Daoy (cell line): ENCODE data around the gene KDM2B. TPM values are rescaled to one million over a fixed set of nuclear protein-coding genes. Genes with fewer than 3 reads are reported as not detected.
"Not testable (repeated sequence)": the region's sequence is repeated elsewhere in the genome, so short reads cannot be mapped to it uniquely, and the experiment has no call there.

Source experiments
- DNase-seq: peaks from one replicate; pipeline ENCODE4 v3.0.0-alpha.2; 2015; ENCODE audit warnings: low read depth
- total RNA-seq: library from RNA; depleted of rRNA; stranded (reverse); fragments of >200 nt; shearing (Covaris generic); gene quantifications from 2 replicates; pipeline ENCODE4 v1.2.3, GENCODE V29; 2014

The KDM2B gene
- total RNA-seq, 1 experiment from 2014 or later: 21.5 TPM

DNA sequence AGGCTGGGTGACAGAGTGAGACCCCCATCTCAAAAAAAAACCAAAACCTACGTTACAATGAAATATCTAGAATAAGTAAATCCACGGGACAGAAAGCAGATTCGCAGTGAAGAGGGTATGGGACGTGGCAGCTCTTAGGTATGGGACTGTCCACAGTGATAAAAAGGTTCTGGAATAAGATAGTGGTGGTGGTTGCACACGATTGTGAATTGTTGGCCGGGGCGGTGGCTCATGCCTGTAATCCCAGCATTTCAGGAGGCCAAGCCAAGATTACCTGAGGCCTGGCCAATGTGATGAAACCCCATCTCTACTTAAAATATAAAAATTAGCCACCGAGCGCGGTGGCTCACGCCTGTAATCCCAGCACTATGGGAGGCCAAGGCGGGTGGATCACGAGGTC, 76.3 kb downstream of the KDM2B start:
- no peak for DNase-seq

DNA sequence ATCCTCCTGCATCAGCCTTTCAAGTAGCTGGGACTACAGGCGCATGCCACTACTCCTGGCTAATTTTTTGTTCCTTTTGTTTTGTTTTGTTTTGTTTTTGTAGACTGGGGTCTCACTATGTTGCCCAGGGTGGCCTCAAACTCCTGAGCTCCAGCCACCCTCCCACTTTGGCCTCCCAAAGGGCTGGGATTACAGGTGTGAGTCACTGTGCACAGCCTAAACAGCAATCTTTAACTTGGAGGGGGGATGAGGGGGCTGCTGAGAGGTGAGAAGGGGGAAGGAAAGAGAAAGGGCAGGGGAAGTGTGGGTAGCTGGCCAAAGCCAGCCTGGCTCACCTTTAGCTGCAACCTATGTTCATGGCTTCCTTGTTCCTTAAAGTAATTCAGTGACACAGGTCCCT, 77.4 kb downstream of the KDM2B start:
- no peak for DNase-seq

DNA sequence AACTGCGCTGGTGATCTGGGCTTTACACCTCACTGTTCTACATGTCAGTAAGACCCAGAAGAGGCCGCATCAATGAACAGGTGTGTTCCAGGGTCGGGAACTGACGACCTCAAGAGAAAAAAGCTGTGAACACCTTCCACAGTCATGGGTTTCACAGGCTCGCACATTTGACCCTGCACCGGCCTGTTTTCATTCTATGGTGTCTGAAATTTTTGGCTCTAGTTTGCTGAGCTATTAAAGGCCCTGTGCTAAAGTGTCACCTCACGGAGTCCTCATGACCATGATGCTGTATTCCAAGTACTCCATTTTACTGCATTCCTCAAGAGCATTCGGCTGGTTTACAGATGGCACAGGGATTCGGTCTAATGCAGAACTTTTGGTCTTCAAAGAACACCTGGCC, 78.9 kb downstream of the KDM2B start:
- DNase-seq: no peak

DNA sequence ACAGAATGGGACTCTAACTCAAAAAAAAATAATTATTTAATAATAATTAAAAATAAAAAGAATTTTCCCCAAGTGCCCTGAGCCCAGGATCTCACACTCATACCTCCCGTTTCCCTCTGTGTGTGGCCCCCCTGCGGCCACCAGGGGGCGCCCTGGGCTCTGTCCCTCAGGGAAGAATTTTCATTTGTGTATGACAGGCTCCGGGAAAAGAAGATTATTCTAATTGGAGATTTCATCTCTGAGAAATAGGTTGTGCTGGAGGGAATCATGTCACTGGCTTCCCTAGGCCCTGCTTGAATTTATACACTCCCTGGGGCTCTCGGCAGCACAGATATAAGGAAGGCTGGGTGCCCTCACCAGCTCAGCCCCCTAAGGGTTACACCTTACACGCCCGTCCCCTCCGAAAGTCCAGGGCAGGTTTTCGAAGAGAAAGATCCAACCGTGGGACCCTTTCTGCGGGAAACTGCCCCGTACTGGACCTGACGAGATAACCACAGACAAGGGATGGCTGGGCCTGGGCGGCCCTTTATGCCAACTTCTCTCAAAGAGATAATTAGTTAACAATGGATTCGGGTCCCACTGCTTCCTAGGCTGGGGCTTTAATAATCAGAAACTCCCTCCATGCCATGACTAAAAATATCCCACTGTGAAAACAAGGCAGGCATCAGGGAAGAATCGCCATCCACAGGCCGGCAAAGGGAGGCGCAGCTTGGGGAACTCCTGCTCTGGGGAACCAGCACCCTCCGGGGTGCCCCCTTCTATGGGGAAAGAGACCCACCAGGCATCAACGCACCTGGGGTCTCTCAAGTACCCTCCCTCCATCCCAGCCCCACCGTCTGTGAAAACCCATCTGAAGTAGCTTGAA, 80.7 kb downstream of the KDM2B start:
- peak; percentile 65 for DNase-seq

DNA sequence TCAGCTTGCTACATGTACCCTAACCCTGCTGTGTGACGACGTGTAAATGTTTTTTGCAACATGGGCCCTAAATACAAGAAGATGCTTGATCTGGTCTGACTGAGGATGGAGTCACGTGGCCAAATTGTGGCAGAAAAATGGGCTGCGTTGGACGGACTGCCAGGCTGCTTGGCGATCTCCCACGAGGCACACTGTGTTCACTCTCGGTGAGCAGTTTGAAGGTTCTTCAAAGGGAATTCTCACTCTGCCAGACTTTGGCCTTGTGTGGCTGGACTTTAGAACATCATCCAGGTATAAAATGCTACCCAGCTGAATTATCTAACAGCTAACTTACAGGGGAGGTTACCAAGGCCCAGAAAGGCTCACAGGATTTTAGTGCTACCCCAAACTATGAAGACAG, 85.1 kb downstream of the KDM2B start:
- no peak for DNase-seq

DNA sequence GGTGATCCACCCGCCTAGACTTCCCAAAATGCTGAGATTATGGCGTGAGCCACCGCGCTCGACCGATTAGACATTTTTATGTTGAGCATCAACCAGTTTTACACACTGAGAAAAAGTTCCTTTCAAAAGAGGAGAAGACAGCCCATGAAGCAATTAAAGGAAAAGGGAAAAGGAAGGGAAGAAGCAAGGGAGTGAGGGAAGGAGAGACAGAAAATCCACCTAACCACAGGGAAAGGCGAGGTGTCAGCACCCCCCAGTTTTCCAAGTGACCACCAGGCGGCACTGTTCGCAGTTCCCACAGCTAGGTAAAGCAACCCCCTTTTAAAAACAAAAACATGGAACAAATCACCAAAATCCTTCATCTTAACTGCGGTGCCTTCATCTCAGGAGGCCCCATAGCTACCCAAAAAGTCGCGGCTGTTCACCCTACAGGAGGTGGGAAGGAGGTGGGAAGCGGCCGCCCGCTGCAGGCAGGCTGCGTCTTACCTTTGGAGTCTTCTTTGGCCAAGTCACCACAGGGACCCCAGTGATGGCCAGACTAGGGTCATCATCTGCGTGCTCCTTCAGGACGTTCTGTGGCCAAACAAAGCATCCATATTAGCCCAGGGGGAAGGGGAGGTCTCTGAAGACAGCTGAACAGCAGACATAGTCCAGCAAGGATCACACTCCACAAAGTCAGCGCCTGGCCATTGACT, 86.6 kb downstream of the KDM2B start:
- DNase-seq: peak; percentile 46

DNA sequence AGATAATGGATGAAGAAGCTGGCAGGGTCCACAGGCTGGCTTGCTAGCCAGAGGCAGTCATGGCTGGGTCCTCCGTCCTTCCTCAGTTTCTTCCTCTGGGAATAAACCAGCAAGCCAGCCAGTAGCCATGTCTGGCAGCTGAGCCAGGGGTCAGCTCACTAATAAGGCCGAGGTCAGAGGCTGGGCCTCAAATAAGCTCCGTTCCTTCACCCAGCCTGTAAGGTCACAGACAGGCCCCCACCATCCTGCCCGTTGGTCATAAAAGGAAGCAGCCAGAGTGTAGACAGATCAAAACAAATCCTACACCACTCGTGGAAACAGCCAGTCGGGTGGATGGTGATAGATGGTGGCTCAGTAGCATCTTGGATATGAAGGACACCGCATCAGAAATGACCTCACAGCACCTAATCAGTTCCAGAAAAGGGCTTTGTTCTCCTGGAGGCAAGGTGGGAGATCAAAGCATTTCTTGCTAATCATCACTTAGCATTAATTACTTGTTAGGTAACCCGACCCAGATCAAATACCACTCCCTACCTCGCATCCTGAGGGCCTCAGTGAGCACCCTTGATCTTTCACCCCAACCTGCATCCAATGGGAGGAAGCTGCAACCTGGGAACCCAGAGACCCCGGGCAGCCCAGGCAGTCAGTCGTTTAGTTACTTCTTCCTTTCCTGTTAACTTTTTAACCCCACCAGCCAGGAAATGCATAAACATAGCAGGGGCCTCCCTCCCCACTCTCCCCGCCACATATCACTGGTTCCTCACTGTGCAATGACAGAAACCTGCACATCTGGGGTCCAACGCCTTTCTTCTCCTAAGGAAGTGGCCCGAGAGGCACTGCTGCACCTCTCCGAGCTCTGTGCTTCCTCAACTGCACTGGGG, 90.2 kb downstream of the KDM2B start:
- no peak for DNase-seq

DNA sequence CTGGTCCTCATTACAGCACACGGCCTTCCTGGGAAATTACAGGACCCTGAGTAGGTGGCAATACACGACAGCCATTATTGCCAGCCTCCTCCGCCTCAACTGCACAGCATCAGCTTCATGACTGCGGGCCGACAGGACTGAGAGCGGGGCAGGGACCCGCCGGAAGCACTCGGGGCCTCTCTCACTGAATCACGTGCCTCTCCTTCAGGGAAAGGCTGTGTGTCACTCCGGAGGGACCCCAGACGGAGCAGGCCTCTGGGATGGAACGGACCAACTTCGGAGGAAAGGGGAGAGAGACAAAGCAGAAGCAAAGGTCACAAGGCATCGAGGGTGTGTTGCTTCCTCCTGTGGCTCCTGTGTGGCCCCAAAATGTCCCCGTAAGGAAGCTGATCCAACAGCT, 90.9 kb downstream of the KDM2B start:
- no peak for DNase-seq

DNA sequence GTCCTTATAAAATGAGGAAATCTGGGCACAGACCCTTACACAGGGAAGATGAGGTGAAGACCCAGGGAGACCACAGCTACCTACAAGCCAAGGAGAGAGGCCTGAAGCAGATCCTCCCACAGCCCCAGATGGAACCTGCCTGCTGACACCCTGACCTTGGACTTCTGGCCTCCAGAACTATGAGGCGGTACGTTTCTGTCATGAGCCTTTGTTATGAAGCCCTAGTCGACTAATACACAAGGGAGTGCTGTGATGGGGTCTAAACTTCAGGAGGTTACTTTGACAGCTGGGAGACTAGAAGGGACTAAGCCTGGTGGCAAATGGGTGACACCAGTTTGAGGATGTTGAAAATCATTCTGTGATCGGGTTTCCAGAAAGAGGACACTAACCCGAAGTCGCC, 95.9 kb downstream of the KDM2B start:
- DNase-seq: no peak

DNA sequence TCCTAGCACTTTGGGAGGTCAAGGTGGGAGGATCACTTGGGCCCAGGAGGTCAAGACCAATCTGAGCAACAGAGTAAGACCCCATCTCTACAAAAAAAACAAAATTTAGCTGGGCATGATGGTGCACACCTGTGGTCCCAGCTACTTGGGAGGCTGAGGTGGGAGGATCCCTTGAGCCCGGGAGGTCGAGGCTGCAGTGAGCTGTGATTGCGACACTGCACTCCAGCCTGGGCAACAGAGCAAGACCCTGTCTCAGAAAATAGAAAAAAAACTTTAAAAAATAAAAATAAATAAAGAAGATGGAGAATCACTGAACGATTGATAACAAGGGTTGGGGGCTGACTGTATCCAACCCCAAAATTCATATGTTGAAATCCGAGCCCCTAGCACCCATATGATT, 96.3 kb downstream of the KDM2B start:
- DNase-seq: not testable (repeated sequence)

DNA sequence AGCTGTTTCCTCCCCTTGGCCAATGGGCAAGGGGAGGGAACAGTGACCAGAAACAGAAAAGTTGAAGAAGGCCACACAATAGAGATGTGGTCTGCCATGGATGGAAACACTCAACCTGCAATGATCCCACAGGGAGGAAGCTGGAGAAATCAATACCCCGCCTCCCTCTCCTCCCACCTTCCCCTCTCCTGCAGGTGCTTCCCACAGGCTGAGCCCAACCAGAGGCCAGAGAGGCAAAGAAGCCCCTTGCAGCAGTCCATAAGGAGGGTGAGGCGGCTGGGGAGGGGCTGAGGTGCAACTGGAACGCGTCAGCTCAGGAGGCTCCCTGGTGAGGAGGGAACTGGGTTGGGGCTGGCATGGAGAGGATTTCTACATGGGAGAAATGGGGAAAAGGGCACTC, 96.9 kb downstream of the KDM2B start:
- no peak for DNase-seq

DNA sequence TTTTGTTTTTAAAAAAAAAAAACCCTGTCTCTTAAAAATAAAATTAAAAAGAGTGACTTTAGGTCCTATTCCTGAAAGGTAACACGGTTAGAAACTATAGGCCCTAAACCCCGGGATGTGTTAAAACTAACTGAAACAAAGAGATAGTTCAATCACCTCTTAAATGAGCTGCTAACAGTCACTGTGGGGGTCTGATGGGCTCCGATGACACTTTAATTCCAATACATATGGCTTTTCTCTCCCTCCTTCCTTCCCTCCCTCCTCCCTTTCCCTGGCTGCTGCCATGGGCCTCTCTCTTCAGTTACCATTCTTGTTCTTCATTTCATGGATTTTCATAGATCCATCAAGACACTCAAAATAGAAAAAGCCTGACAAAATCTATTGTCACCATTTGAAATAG, 104.3 kb downstream of the KDM2B start:
- no peak for DNase-seq

DNA sequence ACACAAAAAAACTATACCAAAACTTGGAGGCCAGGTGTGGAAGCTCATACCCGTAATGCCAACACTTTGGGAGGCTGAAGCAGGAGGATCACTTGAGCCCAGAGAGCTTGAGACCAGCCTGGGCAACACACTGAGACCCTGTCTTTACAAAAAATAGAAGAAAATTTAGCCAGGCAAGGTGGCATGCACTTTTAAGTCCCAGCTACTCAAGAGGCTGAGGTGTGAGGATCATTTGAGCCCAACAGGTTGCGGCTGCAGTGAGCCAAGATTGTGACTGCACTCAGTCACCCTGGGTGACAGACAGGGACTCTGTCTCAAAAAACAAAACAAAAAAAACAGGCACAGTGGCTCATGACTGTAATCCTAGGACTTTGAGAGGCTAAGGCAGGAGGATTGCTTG, 105.5 kb downstream of the KDM2B start:
- DNase-seq: no peak

DNA sequence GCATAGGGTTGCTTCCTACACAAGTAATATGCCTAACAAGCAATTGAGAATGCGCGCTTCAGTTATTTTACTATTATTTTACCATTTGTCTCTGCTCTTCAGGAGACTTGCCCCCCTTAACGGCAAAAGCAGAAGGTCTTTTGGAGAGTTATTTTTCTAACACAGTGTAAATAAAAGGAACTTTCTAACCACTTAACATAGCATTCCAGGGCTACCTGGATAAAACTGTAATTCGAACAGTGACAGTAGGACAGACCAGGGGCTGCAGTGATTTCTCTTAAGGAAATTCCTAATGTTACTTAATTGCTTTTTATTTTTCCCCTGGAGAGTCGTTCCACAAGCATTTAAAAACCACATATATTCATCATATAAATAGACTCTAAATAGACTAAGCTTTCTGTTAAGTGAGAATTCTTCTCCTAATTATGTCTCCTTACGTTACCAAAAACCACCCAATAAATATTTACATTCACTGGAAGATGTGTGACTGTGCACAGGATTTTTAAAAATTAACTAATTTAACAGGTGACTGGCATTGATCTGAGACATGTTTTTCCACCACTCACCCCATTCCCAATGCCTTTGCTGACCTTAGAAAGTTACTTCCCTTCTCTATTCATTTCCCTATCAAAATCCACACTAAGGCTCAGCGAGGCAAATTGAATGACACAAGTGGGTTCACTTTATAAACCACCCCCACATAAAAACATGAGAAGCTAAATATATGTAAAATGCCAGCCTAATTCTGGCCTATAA, 108.5 kb downstream of the KDM2B start:
- no peak for DNase-seq

DNA sequence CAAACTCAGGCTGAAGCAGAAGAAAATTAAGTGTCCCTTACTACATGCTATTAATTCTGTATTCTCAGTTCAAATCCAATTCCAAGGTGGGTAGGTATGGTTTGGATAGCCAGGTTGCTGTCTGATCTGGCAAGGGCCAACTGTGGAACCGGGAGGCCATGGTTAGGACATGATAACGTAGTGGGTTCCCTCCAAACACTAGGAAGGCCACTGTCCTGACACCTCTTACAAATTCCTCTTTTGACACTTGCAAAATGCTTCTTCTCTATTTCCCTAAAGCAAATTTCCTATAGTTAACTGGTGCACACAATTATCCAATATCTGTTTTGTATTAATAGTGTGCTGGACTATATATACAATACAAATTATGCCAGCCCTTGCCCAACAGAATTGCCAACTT, 110.1 kb downstream of the KDM2B start:
- no peak for DNase-seq

DNA sequence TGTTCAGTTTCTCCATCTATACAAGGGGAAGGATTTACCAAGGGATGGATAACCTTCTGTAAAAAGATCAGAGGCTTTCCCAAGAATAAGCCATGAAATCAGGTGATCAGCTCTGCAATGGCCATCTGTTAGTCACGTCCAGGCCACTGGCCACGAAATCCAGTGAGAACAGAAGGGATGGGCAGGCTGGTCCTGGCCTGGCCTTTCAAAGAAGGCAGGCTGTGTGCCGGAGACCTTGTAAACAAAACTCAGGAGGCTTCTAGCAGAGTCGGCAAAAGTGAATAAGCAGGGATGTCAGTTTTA, 112.4 kb downstream of the KDM2B start:
- DNase-seq: no peak

DNA sequence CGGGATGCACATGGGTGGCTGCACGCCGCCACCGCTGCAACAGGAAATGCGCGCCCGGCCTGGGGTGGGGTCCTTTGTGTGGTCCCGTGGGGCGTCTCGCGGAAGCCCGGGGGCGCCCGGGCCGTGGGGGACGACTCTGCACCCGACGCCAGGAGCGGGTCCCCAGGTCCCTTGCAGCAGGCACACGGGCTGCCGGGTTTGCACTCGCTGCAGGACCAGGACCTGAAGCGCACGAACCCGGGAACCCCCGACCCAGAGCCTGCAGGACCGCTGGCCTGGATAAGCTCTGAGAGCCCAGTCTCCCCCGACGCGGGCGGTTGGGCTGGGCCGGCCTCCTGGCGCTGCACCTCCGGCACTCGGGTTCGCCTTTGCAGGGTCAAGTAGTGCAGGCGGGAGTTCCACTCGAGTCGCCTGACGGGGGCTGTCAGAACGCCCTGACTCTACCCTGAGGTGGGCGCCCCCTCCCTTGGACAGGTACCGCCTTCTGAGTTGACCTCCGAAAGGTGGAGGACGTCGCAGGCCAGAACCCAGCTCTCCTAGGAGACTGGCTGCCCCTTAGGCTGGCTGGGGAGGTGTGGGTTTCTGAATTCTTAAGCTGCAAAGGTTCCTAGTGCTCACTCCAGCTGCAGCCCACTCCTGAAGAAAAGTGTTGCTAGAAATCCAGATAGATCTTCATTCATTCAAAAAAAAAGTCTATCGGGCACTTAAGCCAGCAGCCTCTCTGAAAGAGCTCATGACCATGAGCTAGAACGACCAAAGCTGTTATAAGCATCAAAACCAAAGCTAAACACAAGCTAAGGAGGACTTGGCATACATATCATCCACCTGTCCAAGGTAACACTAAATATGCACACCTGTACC, 113.0 kb downstream of the KDM2B start:
- DNase-seq: peak; percentile 49

DNA sequence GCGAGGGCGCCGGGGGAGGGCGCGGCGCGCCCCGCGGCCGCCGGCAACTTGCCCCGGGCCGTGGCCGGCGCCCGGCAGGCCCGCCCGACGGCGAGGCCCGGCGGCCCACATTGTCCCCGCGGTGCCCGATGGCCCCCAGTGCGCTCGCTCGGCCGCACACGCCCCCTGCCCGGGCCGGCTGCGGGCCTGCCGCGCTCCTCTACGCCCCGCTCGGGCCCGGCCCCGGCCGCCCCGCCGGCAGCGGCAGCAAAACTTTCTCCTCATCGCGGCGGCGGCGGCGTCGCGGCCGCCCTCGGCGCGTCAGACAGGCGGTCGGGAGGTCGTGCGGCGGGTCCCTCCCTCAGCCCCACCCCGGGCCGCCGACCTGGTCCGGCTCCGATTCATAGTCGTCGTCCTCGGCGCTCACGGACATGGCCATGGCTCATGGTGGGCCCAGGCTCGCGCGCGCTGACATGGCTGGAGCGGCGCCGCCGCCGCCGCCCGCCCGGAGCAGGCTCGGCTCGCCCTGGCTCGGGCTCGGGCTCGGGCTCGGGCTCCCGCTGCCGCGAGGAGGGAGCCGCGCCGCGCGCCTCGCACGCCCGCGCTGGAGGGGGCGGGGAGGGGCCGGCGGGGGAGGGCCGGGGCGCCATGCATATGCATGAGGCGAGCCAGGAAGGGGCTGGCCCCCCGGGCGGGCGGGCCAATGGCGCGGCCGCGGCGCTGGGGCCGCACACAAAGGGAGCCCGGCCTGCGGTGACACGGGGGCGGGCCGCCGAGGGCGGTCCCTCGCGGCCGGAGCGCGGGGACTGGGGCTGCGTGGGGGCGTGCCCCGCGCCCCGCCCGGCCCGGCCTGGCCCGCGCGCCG, 113.8 kb downstream of the KDM2B start:
- DNase-seq: peak; percentile 96

DNA sequence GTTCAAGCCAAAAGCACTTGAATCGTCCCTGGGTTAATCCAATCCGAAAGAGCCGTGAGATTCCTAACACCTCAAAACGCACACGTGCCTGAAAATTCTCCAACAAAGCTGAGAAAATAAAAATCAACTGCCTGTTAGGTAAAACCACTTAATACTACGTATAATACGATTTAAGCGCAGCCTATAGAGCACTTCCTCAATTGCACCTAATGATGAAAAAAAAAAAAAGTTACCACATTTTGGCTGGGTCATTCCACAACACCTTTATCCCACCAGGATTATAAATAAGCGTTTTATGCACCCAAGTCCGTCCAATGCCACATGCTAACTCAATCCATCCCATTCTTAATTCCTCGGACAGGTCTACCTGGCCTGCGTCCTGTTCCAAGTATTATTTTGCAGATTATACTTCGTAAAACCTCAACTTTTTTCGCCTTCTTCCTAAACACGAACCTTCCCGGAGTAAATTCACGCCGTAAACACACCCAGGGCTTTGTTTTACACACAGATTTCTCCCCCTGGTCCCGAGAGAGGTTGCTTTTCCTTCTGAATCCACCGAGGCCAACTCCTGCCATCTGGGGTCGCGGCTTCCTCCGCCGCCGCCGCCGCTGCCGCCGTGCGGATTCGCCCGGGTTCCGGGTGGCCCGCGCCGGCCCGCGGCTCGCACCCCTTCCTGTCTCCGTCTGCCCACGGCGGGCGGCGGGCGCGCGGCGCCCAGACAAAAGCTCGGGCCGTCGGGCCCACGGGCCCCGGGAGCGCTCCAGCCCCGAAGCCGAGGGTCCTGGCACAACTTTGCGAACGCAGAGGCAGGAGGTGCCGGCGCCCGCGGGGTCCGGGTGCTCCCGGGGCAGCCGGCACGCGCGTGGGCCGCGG, 114.7 kb downstream of the KDM2B start:
- DNase-seq: peak; percentile 48
